A673 (cell line): ENCODE data around the gene TNS1.

Source experiments
- EZH2 ChIP-seq: fragments of 200-600 bp; sonication (generic); IDR thresholded peaks from 2 replicates; pipeline ENCODE4 v1.6.1; 2017; ENCODE audit warnings: borderline replicate concordance, low read depth, mild to moderate bottlenecking, mixed read lengths, antibody characterized with exemption, low read length; ENCODE audit not compliant: poor library complexity, severe bottlenecking
- TF ChIP-seq, protein P1 (sequence below): fragments of 300-800, 200-600 bp; sonication (generic); conservative IDR thresholded peaks from 2 replicates; pipeline ENCODE4 v1.5.1; 2017; ENCODE audit warnings: low read depth, mild to moderate bottlenecking, antibody characterized with exemption, low read length, moderate library complexity, mixed read lengths

DNA sequence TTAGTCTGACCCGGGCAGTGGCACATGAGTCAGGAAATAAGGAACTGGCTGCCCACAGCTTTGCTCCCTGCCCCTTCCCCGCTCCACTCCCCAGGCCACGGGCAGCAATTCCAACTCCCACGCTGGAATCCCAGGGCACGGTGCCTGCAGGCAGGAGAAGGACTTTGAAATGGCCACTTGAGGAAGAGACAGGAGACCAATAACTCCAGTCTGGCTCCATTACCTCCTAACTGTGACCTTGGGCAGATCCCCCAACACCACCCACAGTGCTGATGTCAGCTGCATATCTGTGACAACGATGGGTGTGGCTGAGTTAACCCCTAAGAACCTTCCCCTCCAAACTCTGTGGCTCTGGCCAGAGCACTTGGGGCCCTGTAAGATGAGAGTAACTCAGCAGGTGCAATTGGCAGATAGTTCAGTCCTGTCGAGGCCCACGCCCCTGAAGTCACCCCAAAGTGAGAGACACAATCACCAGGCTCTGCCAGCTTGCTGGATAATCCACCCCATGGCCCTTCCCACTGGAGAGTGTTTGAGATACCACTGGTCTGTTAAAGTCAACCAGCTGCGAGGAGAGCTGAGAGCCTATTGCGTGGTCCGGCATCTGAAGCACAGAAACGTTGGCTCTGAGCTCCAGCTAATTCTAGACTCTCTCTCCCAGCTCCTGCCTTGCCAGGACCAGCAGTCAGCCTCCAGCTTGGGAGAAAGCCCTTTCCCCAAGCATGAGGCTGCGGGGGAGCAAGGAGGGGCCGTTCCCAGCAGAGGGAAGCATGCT, 175.2 kb downstream of the TNS1 start:
- TF ChIP-seq, protein P1, sequence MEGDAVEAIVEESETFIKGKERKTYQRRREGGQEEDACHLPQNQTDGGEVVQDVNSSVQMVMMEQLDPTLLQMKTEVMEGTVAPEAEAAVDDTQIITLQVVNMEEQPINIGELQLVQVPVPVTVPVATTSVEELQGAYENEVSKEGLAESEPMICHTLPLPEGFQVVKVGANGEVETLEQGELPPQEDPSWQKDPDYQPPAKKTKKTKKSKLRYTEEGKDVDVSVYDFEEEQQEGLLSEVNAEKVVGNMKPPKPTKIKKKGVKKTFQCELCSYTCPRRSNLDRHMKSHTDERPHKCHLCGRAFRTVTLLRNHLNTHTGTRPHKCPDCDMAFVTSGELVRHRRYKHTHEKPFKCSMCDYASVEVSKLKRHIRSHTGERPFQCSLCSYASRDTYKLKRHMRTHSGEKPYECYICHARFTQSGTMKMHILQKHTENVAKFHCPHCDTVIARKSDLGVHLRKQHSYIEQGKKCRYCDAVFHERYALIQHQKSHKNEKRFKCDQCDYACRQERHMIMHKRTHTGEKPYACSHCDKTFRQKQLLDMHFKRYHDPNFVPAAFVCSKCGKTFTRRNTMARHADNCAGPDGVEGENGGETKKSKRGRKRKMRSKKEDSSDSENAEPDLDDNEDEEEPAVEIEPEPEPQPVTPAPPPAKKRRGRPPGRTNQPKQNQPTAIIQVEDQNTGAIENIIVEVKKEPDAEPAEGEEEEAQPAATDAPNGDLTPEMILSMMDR = no peak
- TF ChIP-seq EZH2 = no peak
